ENCODE results near the gene GLYATL1.
"Not testable (repeated sequence)": the region's sequence is repeated elsewhere in the genome, so short reads cannot be mapped to it uniquely, and the experiment has no call there.

The GLYATL1 gene

GRCh38 chr11:58998480-58999290 lies 59.4 kb downstream of the GLYATL1 start:
- DNase-seq (ENCODE audit: low spot score), result no peak

GRCh38 chr11:58999291-58999680 lies 60.0 kb downstream of the GLYATL1 start:
- DNase-seq (ENCODE audit: low spot score), result no peak

- DNase-seq (ENCODE audit: low spot score), result no peak
Measured at GRCh38 chr11:59000003-59000402, 60.7 kb downstream of the GLYATL1 start.

DNA sequence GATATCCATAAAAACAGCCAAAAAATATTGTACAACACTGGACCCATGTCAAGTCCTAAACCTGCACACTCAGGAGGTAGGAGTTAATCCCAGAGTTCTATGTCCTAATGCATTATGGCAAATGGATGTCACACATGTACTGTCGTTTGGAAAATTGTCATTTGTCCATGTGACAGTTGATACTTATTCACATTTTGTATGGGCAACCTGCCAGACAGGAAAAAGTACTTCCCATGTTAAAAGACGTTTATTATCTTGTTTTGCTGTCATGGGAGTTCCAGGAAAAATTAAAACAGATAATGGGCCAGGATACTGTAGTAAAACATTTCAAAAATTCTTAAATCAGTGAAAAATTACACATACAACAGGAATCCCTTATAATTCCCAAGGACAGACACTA lies 62.7 kb downstream of the GLYATL1 start:
- DNase-seq (ENCODE audit: low spot score), result not testable (repeated sequence)
